Loucy (cell line): ENCODE measurements around the gene FSTL5.

ENCODE experiments used
- H2AFZ ChIP-seq: fragments of 200-600 bp; sonication (generic); 2 replicates; pipeline ENCODE4 v1.6.0; 2016; ENCODE audit warnings: antibody characterized with exemption, mild to moderate bottlenecking, low read length, moderate library complexity
- H3F3A ChIP-seq: fragments of 200-600 bp; 2 replicates; pipeline ENCODE4 v1.6.0; 2016; ENCODE audit warnings: antibody characterized with exemption, low read depth, mild to moderate bottlenecking
- H3K27me3 ChIP-seq: fragments of 200-600 bp; sonication (generic); 2 replicates; pipeline ENCODE4 v1.6.1; 2014; ENCODE audit warnings: low read length, mild to moderate bottlenecking; ENCODE audit not compliant: insufficient read depth, poor library complexity, severe bottlenecking
- H3K36me3 ChIP-seq: fragments of 200-600 bp; sonication (generic); 2 replicates; pipeline ENCODE4 v1.6.1; 2016; ENCODE audit warnings: low read length; ENCODE audit not compliant: insufficient read depth
- H3K4me1 ChIP-seq: fragments of 200-600 bp; sonication (generic); 2 replicates; pipeline ENCODE4 v1.5.1; 2014; ENCODE audit warnings: low read length, mild to moderate bottlenecking; ENCODE audit not compliant: insufficient read depth, poor library complexity, severe bottlenecking
- H3K4me2 ChIP-seq: fragments of 200-600 bp; sonication (generic); 2 replicates; pipeline ENCODE4 v1.6.0; 2014; ENCODE audit warnings: antibody characterized with exemption, low read length, low read depth, mild to moderate bottlenecking; ENCODE audit not compliant: poor library complexity, severe bottlenecking
- H3K4me3 ChIP-seq: fragments of 200-600 bp; sonication (generic); 2 replicates; pipeline ENCODE4 v1.5.1; 2014; ENCODE audit warnings: low read length, mild to moderate bottlenecking, mixed read lengths; ENCODE audit not compliant: poor library complexity, severe bottlenecking
- H3K79me2 ChIP-seq: fragments of 200-600 bp; sonication (generic); 2 replicates; pipeline ENCODE4 v1.6.1; 2014; ENCODE audit warnings: low read length; ENCODE audit not compliant: insufficient read depth
- H3K9ac ChIP-seq: fragments of 200-600 bp; sonication (generic); 2 replicates; pipeline ENCODE4 v1.6.0; 2014; ENCODE audit warnings: mild to moderate bottlenecking, low read depth, low read length, moderate library complexity; ENCODE audit not compliant: poor library complexity, severe bottlenecking
- H3K9me2 ChIP-seq: fragments of 200-600 bp; sonication (generic); replicated peaks from 2 replicates; pipeline ENCODE4 v1.6.1; 2016; ENCODE audit warnings: low read depth, low read length, mixed read lengths
- H3K9me3 ChIP-seq: fragments of 200-600 bp; sonication (generic); 2 replicates; pipeline ENCODE4 v1.6.1; 2014; ENCODE audit warnings: mild to moderate bottlenecking, antibody characterized with exemption, low read length, low read depth; ENCODE audit not compliant: insufficient read depth
- H4K20me1 ChIP-seq: fragments of 200-600 bp; sonication (generic); 2 replicates; pipeline ENCODE4 v1.6.0; 2014; ENCODE audit warnings: antibody characterized with exemption, low read length, mild to moderate bottlenecking; ENCODE audit not compliant: insufficient read depth, poor library complexity, severe bottlenecking
- EZH2phosphoT487 ChIP-seq: fragments of 200-600 bp; IDR thresholded peaks from 2 replicates; pipeline ENCODE4 v1.6.1; 2018; ENCODE audit warnings: antibody characterized with exemption, mild to moderate bottlenecking, moderate library complexity, borderline replicate concordance
- TF ChIP-seq, protein P1 (sequence below): fragments of 200-600 bp; sonication (generic); conservative IDR thresholded peaks from 2 replicates; pipeline ENCODE4 v1.5.1; 2014; ENCODE audit warnings: mild to moderate bottlenecking, antibody characterized with exemption, low read length

The FSTL5 gene

DNA sequence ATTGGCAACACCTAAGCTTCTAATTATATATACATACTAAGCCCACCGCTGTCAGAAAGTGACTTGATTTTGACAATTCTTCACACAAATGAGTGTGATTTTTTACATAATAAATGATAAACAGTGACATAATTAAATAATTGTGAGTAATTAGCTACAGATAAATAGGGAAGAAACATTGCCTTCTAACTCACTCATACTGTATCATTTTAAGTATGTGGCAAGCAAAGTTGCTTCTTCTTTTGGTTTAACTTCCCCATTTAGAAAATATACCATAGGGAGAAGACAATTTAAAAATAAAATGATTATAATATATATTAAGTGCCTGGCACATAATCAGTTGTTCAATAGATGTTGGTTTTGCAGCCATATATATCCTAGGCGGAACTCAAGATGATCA, 644.2 kb downstream of the FSTL5 start:
- Histone ChIP-seq H3K79me2 (no peaks in the 10 kb centered on the region), H3K4me1 (no peaks in the 10 kb centered on the region), H3K27me3 (no peaks in the 10 kb centered on the region), H3K9me2 (no peaks in the 10 kb centered on the region), H3K9ac (no peak overlapping the region), H2AFZ (no peak overlapping the region), H3F3A (no peaks in the 10 kb centered on the region), H3K9me3 (no peaks in the 10 kb centered on the region), H3K4me2 (no peak overlapping the region), H3K4me3 (no peak overlapping the region), H4K20me1 (no peaks in the 10 kb centered on the region), H3K36me3 (no peaks in the 10 kb centered on the region)
- TF ChIP-seq EZH2phosphoT487, result no peak
- TF ChIP-seq, protein P1, sequence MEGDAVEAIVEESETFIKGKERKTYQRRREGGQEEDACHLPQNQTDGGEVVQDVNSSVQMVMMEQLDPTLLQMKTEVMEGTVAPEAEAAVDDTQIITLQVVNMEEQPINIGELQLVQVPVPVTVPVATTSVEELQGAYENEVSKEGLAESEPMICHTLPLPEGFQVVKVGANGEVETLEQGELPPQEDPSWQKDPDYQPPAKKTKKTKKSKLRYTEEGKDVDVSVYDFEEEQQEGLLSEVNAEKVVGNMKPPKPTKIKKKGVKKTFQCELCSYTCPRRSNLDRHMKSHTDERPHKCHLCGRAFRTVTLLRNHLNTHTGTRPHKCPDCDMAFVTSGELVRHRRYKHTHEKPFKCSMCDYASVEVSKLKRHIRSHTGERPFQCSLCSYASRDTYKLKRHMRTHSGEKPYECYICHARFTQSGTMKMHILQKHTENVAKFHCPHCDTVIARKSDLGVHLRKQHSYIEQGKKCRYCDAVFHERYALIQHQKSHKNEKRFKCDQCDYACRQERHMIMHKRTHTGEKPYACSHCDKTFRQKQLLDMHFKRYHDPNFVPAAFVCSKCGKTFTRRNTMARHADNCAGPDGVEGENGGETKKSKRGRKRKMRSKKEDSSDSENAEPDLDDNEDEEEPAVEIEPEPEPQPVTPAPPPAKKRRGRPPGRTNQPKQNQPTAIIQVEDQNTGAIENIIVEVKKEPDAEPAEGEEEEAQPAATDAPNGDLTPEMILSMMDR, result no peak

DNA sequence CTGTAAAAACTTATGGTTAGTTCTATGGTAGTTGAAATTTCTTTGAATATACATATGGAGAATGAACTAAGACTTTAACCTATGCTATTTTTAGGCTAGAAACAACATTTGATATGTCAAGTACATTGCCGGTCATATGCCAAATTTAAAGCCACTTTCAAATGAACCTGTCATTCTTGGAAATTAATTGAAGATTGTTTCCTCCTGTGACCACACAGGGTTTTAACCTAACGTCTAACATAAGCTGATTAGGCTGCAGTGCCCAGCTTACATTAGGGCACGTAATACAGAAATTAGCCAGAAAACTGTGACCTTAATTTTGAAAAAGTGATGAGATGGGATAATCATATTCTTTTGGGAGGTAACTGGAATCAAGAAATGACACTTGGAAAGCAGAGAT, 645.9 kb downstream of the FSTL5 start:
- TF ChIP-seq EZH2phosphoT487, result no peak
- TF ChIP-seq, protein P1, result no peak
- Histone ChIP-seq H3K27me3 (no peaks in the 10 kb centered on the region), H2AFZ (no peak overlapping the region), H3K9me3 (no peaks in the 10 kb centered on the region), H3K4me3 (no peak overlapping the region), H3F3A (no peaks in the 10 kb centered on the region), H3K4me1 (no peaks in the 10 kb centered on the region), H3K36me3 (no peaks in the 10 kb centered on the region), H3K9me2 (no peaks in the 10 kb centered on the region), H3K9ac (no peak overlapping the region), H3K4me2 (no peak overlapping the region), H3K79me2 (no peaks in the 10 kb centered on the region), H4K20me1 (no peaks in the 10 kb centered on the region)

DNA sequence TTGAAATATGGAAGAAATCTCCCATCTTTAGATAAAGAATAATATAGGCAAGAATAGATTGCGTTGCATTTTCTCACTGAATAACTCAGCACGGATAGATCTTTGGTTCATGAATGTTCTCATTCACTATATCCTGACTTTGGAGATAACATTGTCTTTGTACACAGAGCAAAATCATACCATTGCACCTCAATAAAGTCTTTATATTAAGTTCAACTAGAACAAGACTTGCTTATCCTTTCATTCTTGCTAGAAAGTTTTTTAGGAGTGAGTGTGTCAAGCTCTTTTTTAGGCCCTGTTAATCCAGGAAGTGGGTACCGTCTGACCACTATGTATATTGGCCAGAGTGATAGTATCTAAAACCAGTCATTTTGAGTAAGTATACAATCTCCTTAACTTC, 658.7 kb downstream of the FSTL5 start:
- no peaks in the 10 kb centered on the region for H3K36me3 ChIP-seq
- no peaks in the 10 kb centered on the region for H3K79me2 ChIP-seq
- no peaks in the 10 kb centered on the region for H3K9me3 ChIP-seq
- no peak overlapping the region for H3K4me3 ChIP-seq
- no peaks in the 10 kb centered on the region for H3F3A ChIP-seq
- H3K4me2 ChIP-seq, result no peak overlapping the region
- H4K20me1 ChIP-seq, result no peaks in the 10 kb centered on the region
- TF ChIP-seq EZH2phosphoT487, result no peak
- TF ChIP-seq, protein P1, result no peak
- no peaks in the 10 kb centered on the region for H3K9me2 ChIP-seq
- H3K27me3 ChIP-seq, result no peaks in the 10 kb centered on the region
- H3K4me1 ChIP-seq, result no peaks in the 10 kb centered on the region
- H3K9ac ChIP-seq, result no peak overlapping the region
- H2AFZ ChIP-seq, result no peak overlapping the region
